ENCODE data around the gene MTG2. TPM values are rescaled to one million over a fixed set of nuclear protein-coding genes. Genes with fewer than 3 reads are reported as not detected.
A peak's percentile ranks its signal among the peaks of the same experiment; 100 is the strongest.

MTG2 gene
- total and polyA plus RNA-seq, 8 donors = 13.6 to 77.9 (median 21.4) TPM

- peaks cover 30 to 54% (median 37%) of the 10 kb centered on the region in 4 donors for H3K4me1 ChIP-seq
- no peaks in the 10 kb centered on the region for H3K27me3 ChIP-seq
- no peak for DNase-seq
- H3K36me3 ChIP-seq = peaks cover 41 to 48% (median 47%) of the 10 kb centered on the region in 4 donors
- no peak for TF ChIP-seq POLR2AphosphoS5 (IDR thresholded peaks at IDR 0.05)
- TF ChIP-seq EP300 (IDR thresholded peaks at IDR 0.05) = no peak
- no peak for TF ChIP-seq CTCF (IDR thresholded peaks at IDR 0.05)
- TF ChIP-seq POLR2A (IDR thresholded peaks at IDR 0.05) = no peak
- WGBS, 5 donors = 75 to 85% (median 80%) methylated on average over 7 of the region's 7 CpGs
- H3K4me3 ChIP-seq = peak overlapping the region in 1 of 4 donors; percentile 94
- intact Hi-C loops (cut with DNase I; ENCODE audit: low total_unique reads) = no loop called here
- H3K9me3 ChIP-seq = no peaks in the 10 kb centered on the region
- H3K27ac ChIP-seq = peak overlapping the region in 3 of 5 donors; percentile 91 to 100 (median 99)
These were observed 41.8 kb upstream of the MTG2 start for GRCh38 chr20:62141043-62141396.

- Histone ChIP-seq H3K27ac (peak overlapping the region; percentile 6 to 100 (median 91)), H3K4me1 (peaks cover 30 to 58% (median 39%) of the 10 kb centered on the region in 4 donors), H3K36me3 (peaks cover 35 to 42% (median 41%) of the 10 kb centered on the region in 4 donors), H3K4me3 (peak overlapping the region; percentile 89 to 98 (median 92)), H3K27me3 (no peaks in the 10 kb centered on the region), H3K9me3 (no peaks in the 10 kb centered on the region)
- no peak for TF ChIP-seq POLR2AphosphoS5 (IDR thresholded peaks at IDR 0.05)
- peak in 2 of 7 experiments; percentile 16 to 30 for TF ChIP-seq CTCF (IDR thresholded peaks at IDR 0.05)
- DNase-seq = peak in 1 of 2 donors; percentile 38
- WGBS, 5 donors = 13 to 19% (median 17%) methylated on average over 13 to 14 of the region's 14 CpGs
- intact Hi-C loops (cut with DNase I; ENCODE audit: low total_unique reads) = no loop called here
These were observed 41.2 kb upstream of the MTG2 start for GRCh38 chr20:62141397-62142251.

GRCh38 chr20:62142252-62143080 is 40.4 kb upstream of the MTG2 start:
- Histone ChIP-seq H3K4me1 (peaks cover 30 to 60% (median 43%) of the 10 kb centered on the region in 4 donors), H3K27ac (peak overlapping the region; percentile 90 to 100 (median 99)), H3K36me3 (peaks cover 29 to 33% (median 32%) of the 10 kb centered on the region in 4 donors), H3K27me3 (no peaks in the 10 kb centered on the region), H3K4me3 (peak overlapping the region; percentile 89 to 98 (median 92)), H3K9me3 (no peaks in the 10 kb centered on the region)
- 0 to 1% (median 1%) methylated on average over 35 to 71 of the region's 71 CpGs for WGBS, 5 donors
- intact Hi-C loops (cut with DNase I; ENCODE audit: low total_unique reads) = no loop called here
- DNase-seq = peak; percentile 36 to 51
- no peak for TF ChIP-seq POLR2A (IDR thresholded peaks at IDR 0.05)
- TF ChIP-seq EP300 (IDR thresholded peaks at IDR 0.05) = no peak
- TF ChIP-seq POLR2AphosphoS5 (IDR thresholded peaks at IDR 0.05) = no peak
- no peak for TF ChIP-seq CTCF (IDR thresholded peaks at IDR 0.05)
